Glutamatergic neuron (in vitro differentiated cells): ENCODE results near the gene UBTFL1. TPM values are rescaled to one million over a fixed set of nuclear protein-coding genes. Genes with fewer than 3 reads are reported as not detected.

Source experiments
- DNase-seq: peaks from one replicate; pipeline ENCODE4 v3.0.0; 2022
- H3K27ac Mint-ChIP-seq: one replicate; pipeline ENCODE4 v1.8.0; 2020; ENCODE audit warnings: mild to moderate bottlenecking, mixed read lengths, inconsistent platforms; ENCODE audit not compliant: unreplicated experiment
- H3K27me3 Mint-ChIP-seq: one replicate; pipeline ENCODE4 v1.8.0; 2020; ENCODE audit warnings: mild to moderate bottlenecking, moderate library complexity, mixed read lengths, inconsistent platforms; ENCODE audit not compliant: unreplicated experiment
- H3K36me3 Mint-ChIP-seq: one replicate; pipeline ENCODE4 v1.8.0; 2020; ENCODE audit warnings: mild to moderate bottlenecking, mixed read lengths, inconsistent platforms; ENCODE audit not compliant: unreplicated experiment
- H3K4me1 Mint-ChIP-seq: one replicate; pipeline ENCODE4 v1.8.0; 2020; ENCODE audit warnings: mild to moderate bottlenecking, low read depth, mixed read lengths, inconsistent platforms; ENCODE audit not compliant: unreplicated experiment
- H3K4me3 Mint-ChIP-seq: one replicate; pipeline ENCODE4 v1.8.0; 2020; ENCODE audit warnings: mild to moderate bottlenecking, mixed read lengths, inconsistent platforms; ENCODE audit not compliant: unreplicated experiment
- H3K9me3 Mint-ChIP-seq: one replicate; pipeline ENCODE4 v1.8.0; 2020; ENCODE audit warnings: mild to moderate bottlenecking, moderate library complexity, mixed read lengths, inconsistent platforms; ENCODE audit not compliant: unreplicated experiment
- total RNA-seq: library from RNA; stranded (reverse); fragmentation: NEBNext Ultra II Directional; extraction: Animal tissue kit (Norgen Biotek cat#: 25700); gene quantifications from one replicate; pipeline ENCODE4 v1.2.1, GENCODE V29; 2021; ENCODE audit not compliant: unreplicated experiment
- TF ChIP-seq, protein P1 (sequence below): fragments of 200-600 bp; sonication (generic); IDR thresholded peaks from one replicate; pipeline ENCODE4 v1.5.0; 2021; ENCODE audit not compliant: partially characterized antibody, unreplicated experiment

UBTFL1 gene
- total RNA-seq, 1 donor from 2014 or later = not detected

DNA sequence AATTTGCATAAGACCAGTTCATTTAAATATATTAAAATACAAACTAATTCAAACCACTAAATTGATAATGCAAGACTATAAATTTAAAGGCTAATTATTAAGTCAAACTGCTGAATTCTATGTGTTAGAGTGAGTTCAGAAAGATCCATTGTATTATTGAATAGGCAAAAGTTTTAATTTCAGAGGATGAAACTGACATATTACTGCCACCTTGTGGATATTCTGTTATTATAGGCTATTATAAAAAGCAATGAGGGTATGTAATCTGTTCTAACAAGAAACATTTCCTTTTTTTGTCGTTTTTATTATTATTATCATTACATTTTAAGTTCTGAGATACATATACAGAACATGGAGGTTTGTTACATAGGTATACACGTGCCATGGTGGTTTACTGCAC, 27.8 kb downstream of the UBTFL1 start:
- H3K9me3 Mint-ChIP-seq = no peaks in the 10 kb centered on the region
- H3K4me1 Mint-ChIP-seq = no peaks in the 10 kb centered on the region
- H3K4me3 Mint-ChIP-seq = no peak overlapping the region
- H3K27ac Mint-ChIP-seq = no peak overlapping the region
- no peaks in the 10 kb centered on the region for H3K27me3 Mint-ChIP-seq
- TF ChIP-seq, protein P1, sequence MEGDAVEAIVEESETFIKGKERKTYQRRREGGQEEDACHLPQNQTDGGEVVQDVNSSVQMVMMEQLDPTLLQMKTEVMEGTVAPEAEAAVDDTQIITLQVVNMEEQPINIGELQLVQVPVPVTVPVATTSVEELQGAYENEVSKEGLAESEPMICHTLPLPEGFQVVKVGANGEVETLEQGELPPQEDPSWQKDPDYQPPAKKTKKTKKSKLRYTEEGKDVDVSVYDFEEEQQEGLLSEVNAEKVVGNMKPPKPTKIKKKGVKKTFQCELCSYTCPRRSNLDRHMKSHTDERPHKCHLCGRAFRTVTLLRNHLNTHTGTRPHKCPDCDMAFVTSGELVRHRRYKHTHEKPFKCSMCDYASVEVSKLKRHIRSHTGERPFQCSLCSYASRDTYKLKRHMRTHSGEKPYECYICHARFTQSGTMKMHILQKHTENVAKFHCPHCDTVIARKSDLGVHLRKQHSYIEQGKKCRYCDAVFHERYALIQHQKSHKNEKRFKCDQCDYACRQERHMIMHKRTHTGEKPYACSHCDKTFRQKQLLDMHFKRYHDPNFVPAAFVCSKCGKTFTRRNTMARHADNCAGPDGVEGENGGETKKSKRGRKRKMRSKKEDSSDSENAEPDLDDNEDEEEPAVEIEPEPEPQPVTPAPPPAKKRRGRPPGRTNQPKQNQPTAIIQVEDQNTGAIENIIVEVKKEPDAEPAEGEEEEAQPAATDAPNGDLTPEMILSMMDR = peak; percentile 66
- DNase-seq = no peak
- no peaks in the 10 kb centered on the region for H3K36me3 Mint-ChIP-seq

DNA sequence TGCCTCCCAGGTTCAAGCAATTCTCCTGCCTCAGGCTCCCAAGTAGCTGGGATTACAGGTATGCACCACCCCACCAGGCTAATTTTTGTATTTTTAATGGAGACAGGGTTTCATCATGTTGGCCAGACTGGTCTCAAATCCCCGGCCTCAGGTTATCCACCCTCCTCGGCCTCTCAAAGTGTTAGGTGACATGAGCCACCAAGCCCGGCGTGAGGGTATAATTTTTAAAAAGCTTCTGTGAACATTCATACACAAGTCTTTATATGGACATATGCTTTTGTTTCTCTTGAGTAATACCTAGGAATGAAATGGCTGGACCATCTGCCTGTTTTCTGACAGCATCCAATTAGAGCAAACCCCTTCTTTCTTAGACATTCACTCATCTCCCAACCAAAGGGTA, 34.4 kb downstream of the UBTFL1 start:
- H3K4me3 Mint-ChIP-seq = no peak overlapping the region
- TF ChIP-seq, protein P1 = no peak
- no peak for DNase-seq
- H3K4me1 Mint-ChIP-seq = no peaks in the 10 kb centered on the region
- H3K27ac Mint-ChIP-seq = no peak overlapping the region
- H3K9me3 Mint-ChIP-seq = no peaks in the 10 kb centered on the region
- H3K27me3 Mint-ChIP-seq = peaks cover 1% of the 10 kb centered on the region
- H3K36me3 Mint-ChIP-seq = no peaks in the 10 kb centered on the region

DNA sequence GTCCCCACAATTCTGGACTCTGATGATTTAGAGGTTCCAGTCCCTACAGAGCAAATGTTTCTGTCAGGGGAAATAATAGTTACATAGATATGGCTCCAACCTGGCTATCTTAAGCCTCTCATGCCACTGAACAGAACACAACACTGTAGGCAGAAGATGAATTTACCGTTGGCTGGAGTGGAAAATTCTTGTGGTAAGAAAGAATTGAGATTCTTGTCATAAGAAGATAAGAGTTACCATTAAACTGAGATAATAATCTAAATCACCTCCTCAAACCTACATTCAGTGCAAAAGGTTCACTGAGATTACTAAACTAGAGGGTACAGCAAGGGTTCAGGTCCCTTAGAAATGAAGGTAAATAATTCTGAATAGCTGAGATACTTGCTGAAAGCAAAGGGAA, 38.6 kb downstream of the UBTFL1 start:
- Mint-ChIP-seq H3K4me3 (no peak overlapping the region), H3K4me1 (no peaks in the 10 kb centered on the region), H3K27ac (no peak overlapping the region), H3K27me3 (no peaks in the 10 kb centered on the region), H3K9me3 (peaks cover 1% of the 10 kb centered on the region), H3K36me3 (no peaks in the 10 kb centered on the region)
- no peak for DNase-seq
- TF ChIP-seq, protein P1 = no peak

DNA sequence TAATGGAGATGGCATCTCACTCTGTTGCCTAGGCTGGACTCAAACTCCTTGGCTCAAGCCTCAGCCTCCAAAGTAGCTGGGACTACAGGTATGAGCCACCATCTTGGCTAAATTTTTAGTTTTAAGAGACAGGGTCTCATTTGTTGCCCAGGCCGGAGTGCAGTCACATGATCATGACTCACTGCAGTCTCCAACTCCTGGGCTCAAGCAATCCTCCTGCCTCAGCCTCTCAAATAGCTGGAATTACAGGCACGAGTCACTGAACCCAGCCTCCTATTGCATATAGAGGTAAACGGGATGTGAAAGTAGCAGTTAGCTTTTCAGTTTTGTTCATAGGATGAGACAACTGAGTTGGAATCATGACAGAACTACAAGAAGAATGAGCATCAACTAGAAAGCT, 39.2 kb downstream of the UBTFL1 start:
- Mint-ChIP-seq H3K9me3 (peaks cover 1% of the 10 kb centered on the region), H3K27me3 (no peaks in the 10 kb centered on the region), H3K27ac (no peak overlapping the region), H3K4me1 (no peaks in the 10 kb centered on the region), H3K4me3 (no peak overlapping the region), H3K36me3 (no peaks in the 10 kb centered on the region)
- TF ChIP-seq, protein P1 = no peak
- DNase-seq = no peak

DNA sequence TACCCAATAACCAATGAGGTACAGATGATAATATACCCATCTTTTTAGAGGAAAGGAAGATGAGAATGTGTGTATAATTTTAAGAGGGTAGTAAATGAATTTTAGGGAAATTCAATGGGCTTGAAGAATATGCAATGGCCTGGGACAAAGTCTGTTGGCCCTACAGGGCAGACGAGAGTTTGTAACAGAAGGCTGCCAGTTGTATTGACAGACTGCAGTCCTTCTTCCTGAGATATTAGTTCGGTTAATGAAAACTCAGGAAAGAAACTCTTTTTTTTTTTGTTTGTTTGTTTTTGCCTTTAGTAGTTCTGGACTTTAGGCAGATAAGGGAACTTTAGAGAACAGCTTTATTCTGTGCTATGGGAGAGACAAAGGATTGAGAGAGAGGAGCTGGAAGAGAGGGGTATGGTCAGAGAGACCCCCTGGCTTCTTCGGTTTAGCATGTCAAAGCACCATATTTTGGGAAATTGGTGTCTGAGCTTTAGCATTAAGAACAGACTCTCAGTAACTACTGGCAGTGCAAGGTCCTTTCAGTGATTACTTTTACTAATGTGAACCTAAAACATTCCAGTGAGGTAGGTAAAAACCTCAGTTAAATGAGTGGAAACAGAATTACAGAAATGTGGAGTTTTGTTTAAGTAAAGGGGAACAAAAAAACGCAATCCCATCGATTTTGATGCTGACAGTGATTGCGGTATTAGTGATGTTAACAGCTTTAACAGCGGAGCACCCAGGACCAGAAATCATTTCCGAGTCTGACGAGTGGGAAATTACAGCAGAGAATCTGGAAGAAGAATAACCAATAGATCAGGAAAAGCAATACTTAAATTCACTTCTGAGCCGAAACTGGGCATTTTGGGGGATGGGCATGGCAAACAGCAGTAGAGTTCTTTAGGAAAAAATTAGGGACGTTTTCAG, 48.1 kb downstream of the UBTFL1 start:
- Mint-ChIP-seq H3K4me3 (peak overlapping the region; percentile 90), H3K27me3 (peaks cover 2% of the 10 kb centered on the region), H3K9me3 (no peaks in the 10 kb centered on the region), H3K27ac (peak overlapping the region; percentile 9), H3K36me3 (no peaks in the 10 kb centered on the region), H3K4me1 (peaks cover 7% of the 10 kb centered on the region)
- TF ChIP-seq, protein P1 = no peak
- DNase-seq = no peak
